Keratinocyte (primary cell): ENCODE measurements around the gene ZNF217.

ENCODE experiments used
- EZH2 ChIP-seq: IDR thresholded peaks from one replicate; pipeline ENCODE4 v1.6.1; 2012; ENCODE audit warnings: inconsistent platforms, mild to moderate bottlenecking, low read length, moderate library complexity
- TF ChIP-seq, protein P1 (sequence below), 3 experiments: IDR thresholded peaks in 1 of 3; conservative IDR thresholded peaks in 1 of 3; optimal IDR thresholded peaks in 1 of 3; 2 replicates in 2 of 3; 3 replicates in 1 of 3; pipeline versions ENCODE3 to v1.5.1; 2011; ENCODE audit warnings: low read length in 3 of 3, mild to moderate bottlenecking in 3 of 3, moderate library complexity in 2 of 3, control low read depth in 1 of 3, inconsistent platforms in 1 of 3; ENCODE audit not compliant: insufficient read depth in 2 of 3; ENCODE audit errors: extremely low read depth in 1 of 3

- TF ChIP-seq, protein P1, sequence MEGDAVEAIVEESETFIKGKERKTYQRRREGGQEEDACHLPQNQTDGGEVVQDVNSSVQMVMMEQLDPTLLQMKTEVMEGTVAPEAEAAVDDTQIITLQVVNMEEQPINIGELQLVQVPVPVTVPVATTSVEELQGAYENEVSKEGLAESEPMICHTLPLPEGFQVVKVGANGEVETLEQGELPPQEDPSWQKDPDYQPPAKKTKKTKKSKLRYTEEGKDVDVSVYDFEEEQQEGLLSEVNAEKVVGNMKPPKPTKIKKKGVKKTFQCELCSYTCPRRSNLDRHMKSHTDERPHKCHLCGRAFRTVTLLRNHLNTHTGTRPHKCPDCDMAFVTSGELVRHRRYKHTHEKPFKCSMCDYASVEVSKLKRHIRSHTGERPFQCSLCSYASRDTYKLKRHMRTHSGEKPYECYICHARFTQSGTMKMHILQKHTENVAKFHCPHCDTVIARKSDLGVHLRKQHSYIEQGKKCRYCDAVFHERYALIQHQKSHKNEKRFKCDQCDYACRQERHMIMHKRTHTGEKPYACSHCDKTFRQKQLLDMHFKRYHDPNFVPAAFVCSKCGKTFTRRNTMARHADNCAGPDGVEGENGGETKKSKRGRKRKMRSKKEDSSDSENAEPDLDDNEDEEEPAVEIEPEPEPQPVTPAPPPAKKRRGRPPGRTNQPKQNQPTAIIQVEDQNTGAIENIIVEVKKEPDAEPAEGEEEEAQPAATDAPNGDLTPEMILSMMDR (optimal IDR thresholded peaks at IDR 0.05 in 1 of 3, IDR thresholded peaks at IDR 0.05 in 1 of 3, conservative IDR thresholded peaks at IDR 0.05 in 1 of 3; ENCODE audit: extremely low read depth in 1 of 3, insufficient read depth in 2 of 3, low read length in 3 of 3) = no peak
- TF ChIP-seq EZH2 = no peak
Observed at GRCh38 chr20:53623134-53623453, 29.5 kb upstream of the ZNF217 start.
